ENCODE measurements around the gene TELO2.

The TELO2 gene

GRCh38 chr16:1524366-1524765 is 31.2 kb downstream of the TELO2 start:
- no peak for DNase-seq

GRCh38 chr16:1525871-1526607 is 32.9 kb downstream of the TELO2 start:
- no peak for DNase-seq

- DNase-seq: no peak
These were observed 33.7 kb downstream of the TELO2 start for GRCh38 chr16:1526608-1527555.

DNA sequence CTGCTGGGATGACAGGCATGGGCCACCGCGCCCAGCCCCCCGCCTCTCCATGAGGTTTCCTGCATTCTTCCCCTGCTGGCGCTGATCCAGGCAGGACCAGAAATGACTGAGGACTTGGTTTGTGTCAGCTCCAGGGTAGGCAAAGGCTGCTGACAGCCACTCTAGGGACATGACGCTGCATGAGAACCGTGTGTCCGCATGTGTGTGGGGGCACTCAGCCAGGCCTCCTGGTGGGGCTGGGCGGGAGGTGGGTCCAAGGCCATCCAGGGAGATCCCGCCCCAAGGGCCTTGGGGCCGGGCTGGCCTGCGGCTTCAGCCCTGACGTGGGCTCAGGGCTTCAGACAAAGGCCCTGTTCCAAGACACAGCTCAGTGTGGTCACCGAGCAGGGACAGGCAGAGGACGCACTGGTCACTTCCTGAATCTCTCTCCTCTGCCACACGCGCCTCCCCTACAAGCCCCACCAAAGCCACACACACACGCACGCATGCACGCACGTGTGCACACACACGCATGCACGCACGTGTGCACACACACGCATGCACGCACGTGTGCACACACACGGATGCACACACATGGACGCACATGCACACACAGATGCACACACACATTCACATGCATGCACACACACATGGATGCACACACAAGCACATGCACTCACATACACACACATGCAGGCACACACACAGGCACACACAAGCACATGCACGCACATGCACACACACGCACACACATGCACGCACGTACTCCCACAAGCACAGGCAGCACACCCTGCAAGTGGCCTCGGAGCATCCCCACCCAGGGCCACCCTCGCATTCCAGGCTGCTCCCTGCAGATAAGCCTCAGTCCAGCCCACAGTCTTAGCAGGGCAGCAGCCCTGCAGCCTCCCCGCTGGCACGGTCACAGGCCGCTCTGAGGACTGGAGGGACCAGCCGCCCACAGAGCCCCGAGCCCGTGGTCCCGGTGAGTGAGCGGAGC is 35.0 kb downstream of the TELO2 start:
- no peak for DNase-seq

DNA sequence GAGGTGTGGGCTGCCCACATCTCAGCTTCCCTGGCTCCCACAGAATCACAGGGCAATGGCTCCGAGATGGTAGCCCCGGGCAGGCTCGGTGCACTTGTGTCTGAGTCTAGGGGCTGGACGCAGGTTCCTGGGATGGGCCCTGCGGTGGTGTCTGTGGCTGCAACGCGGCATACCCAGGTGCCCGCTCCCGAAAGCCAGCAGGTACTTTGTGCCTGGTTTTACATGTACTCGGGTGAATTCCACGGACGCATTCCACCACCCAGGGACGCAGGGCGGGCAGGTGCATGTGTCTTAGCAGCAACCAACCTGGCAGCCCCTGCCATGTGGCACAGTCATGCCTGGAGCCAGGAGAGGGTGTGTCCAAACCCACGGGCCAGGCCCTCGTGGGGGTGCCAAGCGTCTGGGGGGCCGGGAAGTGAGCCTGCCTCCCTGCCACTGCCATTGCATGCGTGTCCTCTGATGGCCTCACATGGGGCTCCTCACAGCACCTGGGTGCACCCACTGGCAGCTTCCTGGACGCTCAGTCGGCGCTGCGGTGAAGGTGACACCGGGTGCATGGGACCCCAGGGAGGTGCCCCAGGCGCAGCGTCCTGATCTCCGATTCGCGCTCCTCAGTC is 35.9 kb downstream of the TELO2 start:
- DNase-seq: no peak

DNA sequence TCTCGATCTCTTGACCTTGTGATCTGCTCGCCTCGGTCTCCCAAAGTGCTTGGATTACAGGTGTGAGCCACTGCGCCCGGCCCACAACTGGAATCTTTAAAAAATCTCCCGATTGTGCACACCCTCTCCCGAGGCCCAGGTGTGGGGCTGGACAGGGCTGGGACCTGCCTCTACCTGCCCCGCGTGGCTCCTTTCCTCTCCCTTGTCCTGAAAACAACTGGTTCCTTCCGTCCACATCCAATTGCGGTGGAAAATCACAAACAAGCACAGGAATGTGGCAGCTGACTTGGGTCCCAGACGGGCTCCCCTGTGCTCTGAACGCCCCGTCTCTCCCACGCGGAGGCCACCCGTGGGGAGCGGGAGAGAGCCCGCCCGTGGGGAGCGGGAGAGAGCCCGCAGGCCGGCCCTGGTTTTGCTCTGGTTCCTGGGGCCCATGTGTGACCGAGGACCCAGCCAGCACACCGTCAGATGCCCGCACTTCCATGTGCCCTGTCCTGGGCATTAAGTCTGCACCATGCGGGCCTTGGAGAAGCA is 37.3 kb downstream of the TELO2 start:
- DNase-seq: no peak

DNA sequence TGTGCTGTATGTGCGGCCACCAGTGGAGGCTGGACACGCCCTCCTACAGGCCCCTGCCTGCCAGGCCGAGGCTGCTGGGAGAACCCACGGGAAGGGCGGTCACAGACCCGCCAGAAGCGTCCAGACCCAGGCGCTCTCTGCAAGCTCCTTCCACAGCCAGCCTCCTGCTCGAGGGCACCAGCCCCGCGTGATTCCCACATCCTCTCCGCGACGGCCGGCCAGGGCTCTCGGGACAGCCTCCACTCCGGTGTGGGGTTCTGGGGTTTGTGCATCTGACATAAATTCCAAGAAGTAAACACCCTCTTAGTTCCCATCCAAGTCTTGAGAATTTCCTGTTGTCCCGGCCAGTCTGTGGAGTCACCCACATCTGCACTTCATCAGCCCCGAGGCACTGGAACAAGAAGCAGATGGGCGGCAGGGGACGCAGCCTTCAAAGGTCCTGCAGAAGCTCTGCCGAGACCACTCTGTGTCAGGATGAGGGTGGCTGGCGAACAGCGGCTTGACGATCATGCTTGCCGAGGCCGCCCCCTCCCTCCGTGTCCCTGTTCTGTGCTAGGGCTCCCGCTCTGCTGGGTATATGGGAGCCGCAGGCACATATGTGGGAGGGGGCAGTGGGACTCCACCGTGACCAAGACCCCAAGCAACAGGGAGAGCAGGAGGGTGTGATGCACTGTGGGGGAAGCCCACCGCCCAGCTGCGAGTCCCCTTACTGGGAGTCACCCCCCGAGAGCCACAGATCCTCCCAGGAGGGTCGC is 37.9 kb downstream of the TELO2 start:
- DNase-seq: peak; percentile 91

DNA sequence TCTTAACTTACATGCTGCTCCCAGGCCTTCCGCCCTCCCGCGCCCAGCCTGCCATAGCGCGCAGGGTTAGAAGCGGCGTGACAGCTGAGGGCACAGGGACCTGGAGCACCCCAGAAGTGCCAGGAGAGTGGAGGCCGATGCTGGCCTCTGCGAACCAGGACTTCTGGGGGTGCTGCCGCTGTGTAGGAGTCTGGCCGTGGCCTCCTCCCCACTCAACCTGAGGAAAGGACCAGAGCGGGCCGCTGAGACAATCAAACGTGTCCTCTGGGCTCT is 38.4 kb downstream of the TELO2 start:
- no peak for DNase-seq

DNA sequence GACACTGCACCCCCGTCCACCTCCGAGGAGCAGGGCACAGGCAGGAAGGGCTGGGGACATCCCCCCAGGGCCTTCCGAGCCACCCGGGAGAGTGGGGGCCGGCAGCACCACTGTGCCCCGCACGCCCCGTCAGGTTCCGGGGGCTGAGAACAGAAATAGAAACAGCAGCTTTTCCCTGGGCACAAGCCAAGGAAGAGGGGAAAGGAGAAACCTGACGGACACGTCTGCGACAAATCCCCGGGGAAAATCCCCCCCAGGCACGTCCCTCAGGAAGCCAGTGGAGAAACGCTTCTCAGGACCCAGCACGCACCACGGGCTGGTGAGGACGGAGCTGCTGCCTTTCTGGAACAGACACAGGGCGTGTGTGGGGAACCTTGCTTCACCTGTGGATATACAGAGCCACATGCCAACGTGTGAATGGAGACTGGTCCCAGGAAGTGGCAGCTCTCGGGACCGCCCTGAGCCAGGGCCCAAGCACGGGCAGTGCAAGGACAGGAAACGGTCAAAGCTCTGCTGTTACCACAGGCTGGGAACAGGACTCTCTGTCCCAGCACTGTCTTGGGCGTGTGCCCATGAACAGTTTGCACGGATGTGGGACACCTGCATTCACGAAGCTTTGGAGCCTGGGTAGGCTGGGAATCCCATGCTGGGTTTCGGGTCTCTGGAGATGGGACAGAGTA is 39.1 kb downstream of the TELO2 start:
- DNase-seq: no peak

DNA sequence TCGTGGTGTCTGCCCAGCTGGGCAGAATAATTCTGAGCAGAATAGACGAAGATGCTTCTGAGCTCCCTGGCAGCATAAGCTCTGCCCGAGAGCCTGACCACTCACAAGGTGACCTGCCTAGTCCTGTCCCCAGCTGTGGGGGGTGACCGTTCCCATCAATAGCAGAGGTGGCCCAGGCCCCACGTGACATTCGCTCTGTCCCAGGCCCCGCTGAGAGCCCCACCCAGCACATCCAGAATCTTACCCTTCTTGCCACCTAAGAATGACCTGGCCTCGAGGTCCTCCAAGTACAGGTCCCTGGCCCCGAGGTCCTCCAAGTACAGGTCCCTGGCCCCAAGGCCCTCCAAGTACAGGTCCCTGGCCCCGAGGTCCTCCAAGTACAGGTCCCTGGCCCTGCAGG is 39.6 kb downstream of the TELO2 start:
- no peak for DNase-seq

DNA sequence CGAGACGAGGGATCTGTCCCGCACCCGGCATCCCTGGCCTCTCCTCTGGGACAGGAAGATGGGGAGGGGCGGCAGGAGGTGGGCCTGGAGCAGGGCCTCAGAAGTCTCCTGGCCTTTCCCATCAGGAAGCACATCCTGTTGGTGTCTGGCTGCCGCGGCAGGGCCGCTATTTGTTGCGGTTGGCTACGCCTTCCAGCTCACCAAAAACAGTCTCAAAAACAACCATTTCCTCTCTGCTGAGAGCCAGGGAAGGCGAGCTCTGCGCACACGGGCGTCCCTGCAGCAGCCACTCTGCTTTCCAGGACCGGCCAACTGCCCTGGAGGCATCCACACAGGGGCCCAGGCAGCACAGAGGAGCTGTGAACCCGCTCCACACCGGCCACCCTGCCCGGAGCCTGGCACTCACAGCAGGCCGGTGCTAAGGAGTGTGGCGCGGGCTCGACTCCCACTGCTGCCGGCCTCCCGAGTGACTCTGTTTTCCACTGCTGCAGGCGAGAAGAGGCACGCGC is 40.3 kb downstream of the TELO2 start, which contains the start of gene TMEM204:
Gene TMEM204, plus strand, starts transcription at position 224 of the 509 bp plus-strand sequence. CDS start 610 bp downstream, outside the sequence.
- DNase-seq: peak; percentile 76

DNA sequence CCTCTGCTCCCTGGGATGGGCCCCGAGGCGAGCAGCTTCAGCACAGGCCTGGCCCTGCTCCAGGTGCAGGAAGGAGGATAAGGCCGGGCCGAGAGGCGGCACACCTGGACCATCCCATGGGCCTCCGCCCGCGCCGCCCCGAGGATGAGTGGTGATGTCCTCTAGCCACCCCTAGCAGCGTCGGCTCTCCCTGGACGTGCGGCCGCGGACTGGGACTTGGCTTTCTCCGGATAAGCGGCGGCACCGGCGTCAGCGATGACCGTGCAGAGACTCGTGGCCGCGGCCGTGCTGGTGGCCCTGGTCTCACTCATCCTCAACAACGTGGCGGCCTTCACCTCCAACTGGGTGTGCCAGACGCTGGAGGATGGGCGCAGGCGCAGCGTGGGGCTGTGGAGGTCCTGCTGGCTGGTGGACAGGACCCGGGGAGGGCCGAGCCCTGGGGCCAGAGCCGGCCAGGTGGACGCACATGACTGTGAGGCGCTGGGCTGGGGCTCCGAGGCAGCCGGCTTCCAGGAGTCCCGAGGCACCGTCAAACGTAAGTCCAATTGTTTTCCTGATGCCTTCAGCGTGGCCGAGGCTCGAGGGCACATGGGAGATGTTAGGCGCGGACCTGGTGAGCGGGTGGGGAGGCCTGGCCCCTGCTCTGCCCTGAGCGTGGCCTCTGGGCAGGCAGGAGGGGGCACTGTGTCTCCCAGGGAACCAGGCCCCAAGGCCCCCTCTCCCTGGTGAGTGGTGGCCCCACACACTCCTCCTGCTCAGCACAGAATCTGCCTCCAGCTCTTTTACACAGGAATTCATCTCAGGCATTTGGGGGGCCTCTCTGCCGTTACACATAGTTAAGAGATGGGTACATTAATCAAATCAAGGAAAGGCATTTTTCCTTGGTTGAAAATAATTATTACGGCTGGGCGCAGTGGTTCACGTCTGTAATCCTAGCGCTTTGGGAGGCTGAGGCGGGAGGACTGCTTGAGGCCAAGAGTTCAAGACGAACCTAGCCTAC is 41.2 kb downstream of the TELO2 start:
- DNase-seq: no peak

DNA sequence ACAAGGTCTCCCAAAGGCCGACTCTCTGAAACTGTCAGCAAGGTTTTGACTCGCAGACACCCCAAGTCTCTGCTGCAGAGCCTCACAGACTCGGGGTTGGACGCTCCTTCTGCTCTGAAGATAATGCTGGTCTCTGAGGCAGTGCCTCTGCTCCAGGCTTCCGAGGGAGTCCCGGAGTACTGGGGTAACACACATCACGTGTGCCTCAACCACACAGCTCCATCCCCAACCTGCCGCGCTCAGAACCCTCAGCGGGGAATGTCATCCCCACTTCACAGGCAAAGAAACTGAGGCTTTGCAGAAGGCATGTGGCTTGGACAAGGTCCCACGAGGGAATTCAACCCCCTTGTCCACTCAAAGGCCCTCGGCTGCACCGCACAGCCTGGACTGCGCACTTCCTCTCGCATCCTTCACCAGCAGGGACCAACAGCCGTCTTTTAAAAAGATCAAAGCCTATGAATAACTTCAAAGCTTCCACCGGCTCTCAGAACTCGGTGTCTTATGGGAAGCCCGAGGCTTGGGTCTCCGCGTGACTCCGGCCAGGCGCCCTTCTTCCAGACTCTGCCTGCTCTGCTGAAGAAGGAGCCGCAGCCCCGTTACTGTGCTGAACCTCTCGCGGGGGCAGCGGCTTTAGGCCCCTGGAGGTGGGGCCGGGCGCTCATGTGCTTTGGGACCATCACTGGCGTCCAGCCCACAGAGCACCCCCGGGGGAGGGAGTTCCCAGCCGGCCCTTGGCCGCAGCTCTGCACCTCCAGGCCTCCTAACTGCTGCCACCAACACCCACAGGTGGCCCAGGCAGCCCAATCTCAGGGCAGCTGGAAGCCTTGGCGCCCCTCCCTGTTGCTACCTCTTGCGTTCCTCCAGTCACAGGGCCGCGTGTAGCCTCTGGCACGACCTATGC is 42.5 kb downstream of the TELO2 start:
- DNase-seq: no peak

DNA sequence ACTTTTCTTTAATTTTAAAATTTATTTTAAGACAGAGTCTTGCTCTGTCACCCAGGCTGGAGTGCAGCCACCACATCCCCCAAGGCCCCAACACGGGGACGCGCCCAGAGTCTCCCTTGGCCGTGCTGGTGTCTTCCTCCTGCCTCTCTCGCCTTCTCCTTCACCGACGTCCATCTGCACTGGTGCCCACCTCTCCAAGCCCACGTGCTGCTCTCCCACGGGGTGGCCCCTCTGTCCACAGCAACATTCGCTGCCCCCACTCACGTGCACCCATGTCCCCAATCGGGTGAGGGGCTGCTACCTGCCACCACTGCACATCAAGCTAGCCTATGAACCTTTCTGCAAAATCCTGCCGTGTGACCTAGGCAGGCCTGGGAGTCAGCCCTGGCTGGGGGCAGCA is 43.4 kb downstream of the TELO2 start:
- no peak for DNase-seq

DNA sequence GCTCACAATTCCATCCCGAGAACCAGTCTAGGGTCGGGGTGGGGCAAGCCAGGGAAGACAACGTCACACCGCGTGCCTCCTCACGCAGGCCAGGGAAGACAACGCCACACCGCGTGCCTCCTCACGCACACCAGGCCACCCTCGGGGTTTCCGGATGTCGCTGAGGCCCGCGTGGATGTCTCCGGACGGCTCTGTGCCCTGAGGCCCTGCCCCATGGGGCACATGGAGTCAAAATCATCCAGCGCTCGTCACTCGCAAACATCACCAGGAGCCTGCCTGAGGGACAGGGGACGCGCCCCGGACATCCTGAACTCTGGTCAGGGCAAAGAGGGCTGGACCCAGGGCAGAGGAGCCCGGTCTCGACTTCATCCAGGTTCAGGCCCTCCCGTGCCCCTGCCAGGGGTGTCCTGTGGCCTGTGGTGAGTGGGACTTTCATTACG is 44.0 kb downstream of the TELO2 start:
- no peak for DNase-seq

DNA sequence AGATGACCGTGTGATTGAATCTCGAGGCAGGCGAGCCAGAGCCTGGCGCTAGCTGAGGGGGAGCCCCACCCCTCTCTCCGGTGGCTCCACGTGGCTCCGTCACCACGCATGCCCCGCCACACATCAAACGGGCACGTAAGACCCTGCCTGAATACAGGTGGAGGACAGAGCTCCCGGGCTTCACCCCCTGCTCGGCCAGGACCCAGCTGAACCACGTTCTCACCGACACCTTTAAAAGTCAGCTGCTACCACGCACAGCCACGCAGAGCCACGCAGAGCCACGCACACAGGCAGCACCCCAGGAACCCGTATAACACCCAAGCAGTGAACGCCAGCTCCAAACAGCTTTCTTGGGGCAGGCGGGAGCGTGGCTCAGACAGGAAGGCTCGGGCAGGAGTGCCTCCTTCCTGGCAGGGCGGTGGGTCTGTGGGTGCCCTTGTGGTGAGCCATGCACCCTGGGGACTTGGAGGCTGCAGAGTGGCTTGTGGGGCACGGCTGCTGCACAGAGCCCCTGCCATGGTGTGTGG is 44.7 kb downstream of the TELO2 start:
- no peak for DNase-seq

DNA sequence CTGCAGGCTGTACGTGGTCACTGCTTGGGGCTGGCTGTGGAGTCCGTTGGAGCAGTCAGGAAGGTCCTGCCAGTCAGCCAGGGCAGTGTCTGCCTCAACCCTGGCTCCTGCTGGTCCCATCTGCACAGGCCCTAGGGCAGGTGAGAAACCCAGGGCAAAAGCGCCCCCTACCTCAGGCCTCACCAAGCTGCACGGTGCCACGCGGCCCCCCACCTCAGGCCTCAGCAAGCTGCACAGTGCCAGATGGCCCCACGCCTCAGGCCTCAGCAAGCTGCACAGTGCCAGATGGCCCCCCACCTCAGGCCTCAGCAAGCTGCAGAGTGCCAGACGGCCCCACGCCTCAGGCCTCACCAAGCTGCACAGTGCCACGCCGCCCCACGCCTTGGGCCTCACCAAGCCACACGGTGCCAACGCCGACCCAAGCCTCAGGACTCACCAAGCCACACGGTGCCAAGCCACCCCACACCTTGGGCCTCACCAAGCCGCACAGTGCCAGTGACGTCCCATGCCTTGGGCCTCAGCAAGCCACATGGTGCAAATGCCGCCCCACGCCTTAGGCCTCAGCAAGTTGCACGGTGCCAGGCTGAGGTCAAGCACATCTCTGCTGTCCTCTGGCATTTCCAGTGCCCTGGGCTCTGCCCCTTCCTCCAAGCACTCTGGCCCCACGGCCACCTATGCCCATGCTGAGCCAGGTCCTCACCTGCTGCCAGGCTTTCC is 45.8 kb downstream of the TELO2 start:
- DNase-seq: peak; percentile 69

Measured in islet precursor cell (in vitro differentiated cells).